NCI-H69 (cell line): ENCODE data around the gene SNAPC5.
"Not testable (repeated sequence)": the region's sequence is repeated elsewhere in the genome, so short reads cannot be mapped to it uniquely, and the experiment has no call there.

Experiments used
- DNase-seq: peaks from one replicate; lab custom pipeline; 2025; lab: John Stamatoyannopoulos, UW

Gene SNAPC5, protein sequence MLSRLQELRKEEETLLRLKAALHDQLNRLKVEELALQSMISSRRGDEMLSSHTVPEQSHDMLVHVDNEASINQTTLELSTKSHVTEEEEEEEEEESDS

GRCh38 chr15:66497502-66498455, at the start of gene SNAPC5:
Gene SNAPC5 (minus strand): TSS chr15:66497762. CDS start chr15:66497731, 31 bp downstream.
- DNase-seq = peak; percentile 98

GRCh38 chr15:66545255-66545654, 47.7 kb upstream of the SNAPC5 start:
- DNase-seq = no peak

- DNase-seq = no peak
These were observed 45.3 kb upstream of the SNAPC5 start for GRCh38 chr15:66542896-66543295.

DNA sequence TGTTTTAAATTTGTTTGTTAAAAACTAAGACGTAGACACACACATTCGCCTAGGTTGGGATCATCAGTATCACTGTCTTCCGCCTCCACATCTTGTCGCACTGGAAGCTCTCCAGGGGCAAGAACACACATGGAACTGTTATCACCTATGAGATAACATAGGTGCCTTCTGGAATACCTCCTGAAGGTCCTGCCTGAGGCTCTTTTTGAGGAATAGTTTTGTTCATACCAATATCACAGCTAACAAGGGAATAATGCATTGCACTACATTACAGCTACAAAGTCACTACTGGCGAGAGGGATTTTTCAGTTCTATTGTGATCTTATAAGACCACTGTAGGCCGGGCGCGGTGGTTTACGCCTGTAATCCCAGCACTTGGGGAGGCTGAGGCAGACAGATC, 37.5 kb upstream of the SNAPC5 start:
- DNase-seq = no peak

DNA sequence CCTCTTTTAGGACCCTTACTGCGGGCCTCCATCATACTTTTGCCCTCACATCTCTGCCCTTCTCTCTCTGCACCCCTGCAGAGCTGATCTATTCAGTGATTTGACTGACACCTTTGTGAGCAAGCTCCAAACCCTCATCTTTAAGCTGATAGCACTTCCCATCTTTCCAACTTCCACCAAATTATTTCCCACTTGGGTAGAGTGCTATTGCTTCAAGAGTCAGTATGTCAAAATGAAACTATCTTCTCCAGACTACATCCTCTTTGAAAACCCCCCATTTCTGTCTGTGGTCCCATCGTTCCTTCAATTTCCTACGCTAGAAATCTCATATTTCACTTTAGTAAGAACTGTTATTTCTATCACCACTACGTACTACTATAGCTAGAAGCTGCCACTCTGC, 27.3 kb upstream of the SNAPC5 start:
- no peak for DNase-seq

GRCh38 chr15:66523926-66524325, 26.4 kb upstream of the SNAPC5 start:
- no peak for DNase-seq

- peak; percentile 14 for DNase-seq
These were observed 18.4 kb upstream of the SNAPC5 start for GRCh38 chr15:66515901-66516322.

GRCh38 chr15:66514586-66514985, 17.0 kb upstream of the SNAPC5 start:
- no peak for DNase-seq

DNA sequence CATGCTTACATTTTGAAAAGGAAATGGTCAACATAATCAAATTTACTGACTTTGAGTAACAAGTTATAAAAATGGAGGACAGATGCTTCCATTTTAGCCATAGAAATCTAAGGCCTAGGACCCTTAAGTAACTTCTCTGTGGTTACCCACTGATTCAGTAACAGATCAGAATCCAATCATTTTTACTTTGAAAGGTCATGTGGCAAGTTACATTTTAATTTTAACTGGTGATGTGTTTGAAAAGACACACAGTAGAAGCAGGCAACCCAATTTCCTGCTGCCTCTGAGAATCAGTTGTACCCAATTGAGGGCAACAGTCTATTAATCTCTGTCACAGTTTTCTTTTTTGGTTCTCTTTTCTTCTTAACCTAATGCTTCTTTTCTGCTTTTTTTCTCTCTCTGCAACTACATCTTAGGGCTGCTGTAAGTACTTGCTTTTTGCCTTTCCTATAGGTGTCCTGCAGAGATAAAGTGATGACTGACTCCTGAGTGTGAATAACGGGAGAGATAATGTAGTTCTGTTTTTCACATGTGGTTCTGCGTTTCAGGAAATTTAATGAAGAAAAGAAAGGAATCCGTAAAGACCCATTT, 10.8 kb upstream of the SNAPC5 start:
- no peak for DNase-seq

DNA sequence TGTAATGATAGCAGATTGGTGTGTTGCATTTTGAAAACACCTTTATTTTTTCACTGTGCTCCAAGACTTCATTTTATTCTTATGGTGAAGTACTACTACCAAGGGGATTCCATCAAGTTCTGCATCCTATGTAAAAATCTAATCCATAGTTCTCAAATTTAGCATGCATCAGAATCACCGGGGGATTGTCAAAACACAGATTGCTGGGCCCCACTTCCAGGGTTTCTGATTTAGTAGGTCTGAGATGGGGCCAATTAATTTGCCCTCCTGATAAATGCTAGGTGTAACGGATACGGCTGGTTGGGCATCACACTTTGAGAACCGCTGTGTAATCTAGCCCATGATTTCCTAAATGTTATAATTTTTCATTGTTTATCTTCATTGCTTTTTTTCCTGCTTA, 8.3 kb upstream of the SNAPC5 start:
- DNase-seq = peak; percentile 30

GRCh38 chr15:66505430-66505811, 7.9 kb upstream of the SNAPC5 start:
- no peak for DNase-seq

DNA sequence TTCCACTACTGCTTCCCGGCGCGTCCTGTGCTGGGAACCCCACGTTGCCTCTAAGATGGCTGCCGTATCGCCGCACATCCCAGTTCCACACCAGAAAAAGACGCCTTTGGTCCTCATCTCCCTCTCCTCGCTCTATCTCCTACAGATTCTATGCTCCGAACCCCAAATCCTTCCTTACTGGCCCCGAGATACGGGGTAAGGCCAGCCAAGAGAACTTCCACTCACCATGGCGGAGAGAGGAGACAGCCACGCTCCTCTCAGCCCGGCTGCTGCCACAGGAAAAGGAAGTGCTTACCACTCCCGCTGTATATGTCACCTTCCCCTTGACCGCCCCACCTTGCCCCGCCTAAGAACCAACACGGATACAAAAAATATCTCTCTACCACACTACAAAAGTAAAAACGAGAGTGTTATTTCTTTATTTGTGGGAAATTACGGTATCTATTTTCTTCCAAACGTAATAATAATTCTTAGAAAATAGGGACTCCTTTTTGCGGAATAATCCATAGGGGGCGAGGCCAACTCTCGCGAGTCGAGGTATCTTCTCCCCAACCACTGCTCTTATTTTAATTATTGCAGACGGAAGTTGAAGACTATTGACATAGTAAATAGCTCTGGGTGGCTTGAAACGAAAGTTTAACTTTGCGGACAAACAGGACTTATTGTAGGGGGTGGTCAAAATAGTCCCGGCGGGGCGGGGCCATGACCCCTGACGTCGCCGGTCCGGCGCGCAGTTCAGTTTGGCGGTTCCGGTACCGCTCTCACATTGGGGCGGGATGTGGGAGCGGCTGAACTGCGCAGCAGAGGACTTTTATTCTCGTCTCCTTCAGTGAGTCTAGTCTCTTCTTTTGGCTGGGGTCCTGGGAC, 7.2 kb upstream of the SNAPC5 start, which contains the start of the genes RPL4 and ZWILCH:
RPL4 (minus strand) TSS at position 293 of the 867 bp plus-strand sequence; CDS start at position 228, 65 bp downstream.
ZWILCH (plus strand) TSS at position 764 of the 867 bp plus-strand sequence; CDS start at position 777, 13 bp downstream.
- peak; percentile 87 for DNase-seq

- DNase-seq = no peak
These were observed 6.4 kb upstream of the SNAPC5 start for GRCh38 chr15:66503780-66504562.

GRCh38 chr15:66503041-66503648, 5.6 kb upstream of the SNAPC5 start:
- DNase-seq = not testable (repeated sequence)

GRCh38 chr15:66502491-66502890, 4.9 kb upstream of the SNAPC5 start:
- no peak for DNase-seq

DNA sequence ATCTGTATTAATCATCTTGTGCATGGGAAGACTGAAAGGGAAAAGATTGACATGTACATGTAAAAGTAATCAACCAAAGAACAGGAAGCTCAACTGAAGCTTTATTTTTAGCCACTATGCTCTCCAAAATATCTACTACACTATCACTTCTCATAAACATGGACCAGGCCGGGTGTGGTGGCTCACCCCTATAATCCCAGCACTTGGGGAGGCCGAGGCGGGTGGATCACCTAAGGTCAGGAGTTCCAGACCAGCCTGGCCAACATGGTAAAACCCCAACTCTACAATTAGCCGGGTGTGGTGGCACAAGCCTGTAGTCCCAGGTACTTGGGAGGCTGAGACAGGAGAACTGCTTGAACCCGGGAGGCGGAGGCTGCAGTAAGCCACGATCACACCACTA, 2.8 kb upstream of the SNAPC5 start:
- not testable (repeated sequence) for DNase-seq

DNA sequence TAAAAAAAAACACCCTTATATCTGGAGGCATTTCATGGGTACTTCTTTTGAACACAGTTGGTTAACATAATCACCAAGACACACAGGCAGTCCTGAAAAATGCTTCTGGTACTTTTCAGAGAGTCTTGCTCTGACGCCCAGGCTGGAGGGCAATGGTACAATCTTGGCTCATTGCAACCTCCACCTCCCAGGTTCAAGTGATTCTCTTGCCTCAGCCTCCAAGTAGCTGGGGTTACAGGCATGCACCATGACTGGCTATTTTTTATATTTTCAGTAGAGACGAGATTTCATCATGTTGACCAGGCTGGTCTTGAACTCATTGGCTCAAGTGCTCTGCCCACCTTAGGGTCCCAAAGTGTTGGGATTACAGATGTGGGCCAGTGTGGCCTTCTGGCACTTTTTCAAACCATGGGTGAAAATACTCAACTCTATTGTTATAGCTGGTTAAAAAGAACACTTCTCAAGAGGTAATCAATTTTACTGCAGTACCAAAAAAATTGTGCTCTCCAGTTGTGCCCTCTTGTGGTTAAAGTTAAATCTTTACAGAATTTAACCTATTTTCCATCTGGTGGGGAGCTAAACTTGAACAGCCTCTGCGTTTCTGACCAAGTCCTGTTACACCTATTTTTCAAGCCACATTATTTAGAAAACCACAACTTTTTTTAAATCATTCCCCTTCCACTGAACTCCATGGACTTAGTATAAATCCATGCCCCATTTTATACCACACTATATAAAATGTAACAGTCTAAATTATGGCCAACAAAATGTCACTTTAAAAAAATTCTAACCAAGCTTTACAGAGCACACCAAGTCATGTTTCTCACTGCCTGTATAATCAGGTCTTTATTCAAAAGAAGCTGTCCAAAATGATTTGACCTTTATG, 1.2 kb upstream of the SNAPC5 start:
- peak; percentile 45 for DNase-seq

DNA sequence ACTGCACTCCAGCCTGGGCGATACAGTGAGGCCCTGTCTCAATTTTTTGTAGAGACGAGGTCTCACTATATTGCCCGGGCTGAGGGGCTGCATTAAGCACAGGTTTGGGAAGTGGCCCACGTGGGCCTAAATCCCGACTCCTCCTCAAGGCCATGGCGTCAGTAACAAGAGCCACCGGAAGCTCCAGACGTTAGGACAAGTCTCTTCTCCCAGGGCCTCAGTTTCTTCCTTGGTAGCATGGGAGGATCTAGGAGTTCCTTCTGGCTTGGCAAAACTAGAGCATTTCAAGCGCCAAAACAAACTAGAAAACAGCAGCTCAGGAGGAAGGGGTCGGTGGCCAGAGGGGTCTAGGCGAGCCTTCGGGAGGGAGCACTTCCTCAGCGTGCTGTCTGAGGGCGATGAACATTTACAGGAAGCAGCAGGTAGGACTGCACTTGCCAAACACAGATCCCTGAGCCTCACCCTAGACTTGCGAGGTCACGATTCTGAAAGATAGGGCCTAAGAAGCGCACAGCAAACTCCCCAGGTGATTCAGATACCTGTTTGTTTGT, 536 bp downstream of the SNAPC5 start:
- no peak for DNase-seq

- no peak for DNase-seq
These were observed 3.3 kb downstream of the SNAPC5 start for GRCh38 chr15:66494262-66494661.
